HG02571 (cell line): ENCODE measurements around the gene B3GLCT.
"Not testable (repeated sequence)": the region's sequence is repeated elsewhere in the genome, so short reads cannot be mapped to it uniquely, and the experiment has no call there.

Experiments
- ATAC-seq: cut with Tn5 transposase; IDR thresholded peaks from one replicate; pipeline ENCODE4 v1.9.1; 2021; ENCODE audit warnings: mild to moderate bottlenecking, moderate library complexity; ENCODE audit not compliant: unreplicated experiment

Gene B3GLCT

DNA sequence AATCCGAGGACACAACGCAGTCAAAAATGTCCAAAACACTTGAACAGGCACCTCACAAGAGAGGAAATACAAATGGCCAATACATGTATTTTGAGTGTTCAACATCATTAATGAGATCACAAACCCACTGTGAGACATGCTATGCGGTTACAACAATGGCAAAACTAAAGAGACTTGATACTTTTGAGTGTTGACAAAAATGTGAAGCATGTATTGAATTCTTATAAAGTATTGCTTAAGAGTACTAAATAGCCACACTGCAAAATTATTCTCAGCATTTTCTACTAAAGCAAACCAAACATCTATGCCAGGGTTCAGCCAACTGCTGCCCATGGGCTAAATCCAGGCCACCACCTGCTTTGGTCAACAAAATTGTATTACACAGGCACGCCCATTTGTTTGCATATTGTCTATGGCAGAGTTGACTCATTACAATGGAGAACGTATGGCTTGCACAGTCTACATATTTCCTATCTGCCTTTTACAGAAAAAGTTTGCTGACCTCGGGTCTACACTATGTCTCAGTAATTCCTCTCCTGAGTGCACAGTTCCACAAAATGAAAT lies 135.3 kb downstream of the B3GLCT start:
- ATAC-seq: no peak

GRCh38 chr13:31339616-31340015 lies 139.8 kb downstream of the B3GLCT start:
- not testable (repeated sequence) for ATAC-seq

DNA sequence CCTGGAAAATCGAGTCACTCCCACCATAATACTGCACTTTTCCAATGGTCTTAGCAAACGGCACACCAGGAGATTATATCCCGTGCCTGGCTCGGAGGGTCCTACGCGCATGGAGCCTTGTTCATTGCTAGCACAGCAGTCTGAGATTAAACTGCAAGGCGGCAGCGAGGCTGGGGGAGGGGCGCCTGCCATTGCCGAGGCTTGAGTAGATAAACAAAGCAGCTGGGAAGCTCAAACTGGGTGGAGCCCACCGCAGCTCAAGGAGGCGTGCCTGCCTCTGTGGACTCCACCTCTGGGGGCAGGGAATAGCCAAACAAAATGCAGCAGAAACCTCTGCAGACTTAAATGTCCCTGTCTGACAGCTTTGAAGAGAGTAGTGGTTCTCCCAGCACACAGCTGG lies 141.1 kb downstream of the B3GLCT start:
- ATAC-seq: not testable (repeated sequence)

DNA sequence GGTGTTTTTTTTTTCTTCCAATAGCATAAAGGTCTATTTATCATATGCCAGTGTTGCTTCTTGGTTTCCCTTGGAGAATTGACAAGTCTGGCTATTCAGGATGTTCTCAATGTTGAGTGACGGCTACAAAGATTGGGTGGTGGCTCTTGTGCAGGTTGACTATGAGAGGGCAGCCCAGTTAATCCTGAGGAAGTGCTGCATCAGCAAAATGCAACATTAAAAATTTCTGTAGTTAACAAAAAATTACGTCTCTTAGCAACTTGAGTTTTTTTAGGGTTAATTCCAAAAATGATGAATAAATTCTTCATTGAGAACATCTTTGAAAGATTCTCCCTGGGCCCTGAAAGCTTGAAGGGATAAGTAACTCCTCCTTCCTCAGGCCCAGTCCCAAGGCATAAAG lies 147.1 kb downstream of the B3GLCT start:
- ATAC-seq: no peak

DNA sequence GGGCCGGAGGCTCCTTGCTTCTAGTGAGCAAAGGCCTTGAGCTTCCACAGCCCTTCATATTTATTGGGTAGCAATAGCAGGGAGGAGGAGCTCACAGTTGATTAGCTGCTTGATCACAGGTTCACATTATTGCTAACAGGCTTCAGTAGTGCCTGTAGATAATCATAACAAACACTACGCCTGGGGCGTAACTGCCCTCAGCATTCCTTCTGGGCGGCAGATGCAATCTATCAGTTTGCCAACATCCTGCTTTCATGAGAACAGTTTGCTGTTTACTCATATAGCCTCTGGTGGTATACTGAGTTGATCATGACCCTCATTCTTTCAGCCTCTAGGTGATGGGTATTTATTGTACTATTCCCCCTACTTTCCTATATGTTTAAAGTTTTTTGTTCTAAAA lies 149.4 kb downstream of the B3GLCT start:
- no peak for ATAC-seq

GRCh38 chr13:31350560-31350959 lies 150.8 kb downstream of the B3GLCT start:
- no peak for ATAC-seq

DNA sequence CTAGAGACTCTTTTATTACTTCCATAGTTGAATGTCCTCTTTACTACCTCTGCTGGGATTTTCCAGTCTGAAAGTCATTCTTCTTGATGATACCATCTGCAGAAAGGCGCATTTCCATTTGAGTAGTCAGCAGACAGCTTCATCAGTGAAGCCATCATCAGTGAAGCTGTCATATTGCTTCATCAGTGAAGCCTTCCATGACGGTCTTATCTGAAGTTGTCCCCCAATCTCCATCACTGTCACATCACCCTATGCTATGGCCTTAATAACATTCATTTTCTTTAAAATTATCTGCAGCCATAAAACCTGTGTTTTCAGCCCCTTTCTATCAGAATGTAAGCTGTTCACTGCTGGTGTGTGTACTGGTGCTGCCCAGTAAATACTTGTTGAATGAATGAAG lies 151.6 kb downstream of the B3GLCT start:
- ATAC-seq: no peak

DNA sequence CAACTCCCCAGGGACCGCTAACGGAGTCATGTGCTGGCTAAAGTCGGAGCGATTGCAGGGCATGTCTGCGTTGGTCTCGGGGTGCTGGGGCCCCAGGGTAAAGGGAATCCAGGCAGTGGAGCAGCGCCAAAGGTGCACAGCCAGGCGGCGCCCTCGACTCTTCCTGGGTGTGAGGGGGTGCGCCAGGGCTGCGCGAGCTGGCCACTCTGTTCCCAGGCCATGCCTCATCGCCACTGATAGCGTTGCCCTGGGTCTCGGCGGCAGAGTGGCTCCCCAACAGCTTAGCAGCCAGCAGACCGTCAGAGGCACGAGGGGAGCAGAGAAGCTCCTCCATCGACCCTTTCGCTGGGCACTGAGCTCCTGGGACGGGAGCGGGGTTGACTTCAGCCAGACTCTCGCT lies 152.7 kb downstream of the B3GLCT start:
- ATAC-seq: no peak

DNA sequence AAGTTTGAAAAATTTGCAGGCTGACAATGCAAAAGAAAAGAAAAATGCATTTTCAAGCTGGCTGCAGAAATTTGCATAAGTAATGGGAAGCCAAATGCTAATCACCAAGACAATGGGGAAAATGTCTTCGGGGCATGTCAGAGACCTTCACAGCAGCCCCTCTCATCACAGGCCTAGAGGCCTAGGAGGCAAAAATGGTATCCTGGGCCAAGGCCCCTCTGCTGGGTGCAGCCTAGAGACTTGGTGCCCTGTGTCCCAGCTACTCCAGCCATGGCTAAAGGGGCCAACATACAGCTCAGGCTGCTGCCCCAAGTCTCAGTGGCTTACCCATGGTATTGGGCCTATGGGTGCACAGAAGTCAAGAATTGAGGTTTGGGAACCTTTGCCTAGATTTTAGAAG lies 155.2 kb downstream of the B3GLCT start:
- no peak for ATAC-seq

DNA sequence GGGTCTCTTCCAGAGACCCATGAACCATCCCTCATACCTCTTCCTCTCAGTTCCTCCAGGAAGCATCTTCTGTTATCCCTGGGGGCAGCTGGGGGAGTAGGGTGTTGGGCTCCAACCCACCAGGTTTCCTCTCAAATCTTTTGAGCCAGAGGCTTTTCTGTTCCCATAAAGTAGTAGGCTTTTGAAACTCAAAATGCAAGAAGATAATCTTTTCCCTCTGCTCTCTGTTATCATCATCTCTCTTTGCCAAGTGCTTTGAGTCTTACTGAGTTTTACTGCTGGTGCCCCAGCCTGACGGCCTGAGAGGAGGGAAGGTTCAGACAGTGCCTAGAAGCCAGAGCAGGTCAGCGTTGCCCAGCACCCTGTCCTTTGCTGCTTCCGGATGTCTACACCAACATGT lies 157.2 kb downstream of the B3GLCT start:
- no peak for ATAC-seq

DNA sequence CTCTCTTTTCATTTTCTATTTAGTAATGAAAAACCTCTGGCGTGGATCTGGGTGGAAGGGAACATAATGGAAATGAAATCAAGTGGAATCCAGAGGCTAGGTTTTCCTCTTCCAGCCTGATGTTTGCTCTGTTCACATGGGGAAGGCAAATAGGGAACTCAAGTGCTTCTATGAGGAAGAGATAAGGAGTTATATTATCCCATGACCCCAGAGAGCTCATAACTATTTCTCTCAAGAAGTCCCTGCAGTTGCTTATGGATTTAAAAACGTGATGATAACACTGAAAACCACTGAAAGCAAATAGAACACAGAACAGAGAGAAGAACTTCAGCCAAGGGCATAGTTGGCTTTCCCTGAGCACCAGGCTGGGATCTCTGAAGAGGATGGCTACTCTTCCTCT lies 157.8 kb downstream of the B3GLCT start:
- no peak for ATAC-seq

DNA sequence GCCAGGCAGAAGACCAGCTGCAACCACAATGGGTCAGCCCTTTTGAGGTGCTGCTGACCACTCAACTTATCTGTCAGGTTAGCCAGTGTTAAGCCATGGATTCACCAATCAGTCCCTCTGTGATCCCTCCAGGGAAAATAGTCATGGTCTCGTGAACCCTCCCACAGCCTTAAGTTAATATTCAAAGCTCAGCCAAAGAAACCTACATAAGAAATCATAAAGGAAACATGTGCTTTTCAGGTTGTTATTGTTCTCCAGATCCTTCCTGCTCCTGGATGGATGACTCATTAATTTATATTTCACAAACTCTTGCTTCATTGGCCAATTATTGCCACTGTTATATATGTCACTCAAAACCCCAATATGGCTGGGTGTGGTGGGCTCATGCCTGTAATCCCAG lies 161.9 kb downstream of the B3GLCT start:
- no peak for ATAC-seq

DNA sequence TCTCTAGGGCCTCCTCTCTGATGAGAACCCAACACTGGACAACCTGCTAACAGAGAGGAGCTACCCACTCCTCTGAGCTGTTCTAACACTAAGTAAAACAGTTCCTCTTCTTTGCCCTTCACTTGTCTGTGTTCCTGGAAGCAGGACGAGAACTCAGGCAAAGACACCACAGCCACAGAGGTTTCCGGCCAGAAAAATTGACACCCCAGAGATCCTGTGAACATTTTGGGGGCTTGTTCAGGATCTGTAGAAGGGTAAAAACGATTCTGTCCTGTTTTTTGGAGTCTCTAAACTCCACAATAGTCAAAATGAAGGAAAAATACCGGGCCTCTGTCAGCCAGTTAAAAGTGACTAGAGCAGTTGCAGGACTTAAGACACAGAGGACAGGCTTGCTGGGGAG lies 165.9 kb downstream of the B3GLCT start:
- no peak for ATAC-seq

DNA sequence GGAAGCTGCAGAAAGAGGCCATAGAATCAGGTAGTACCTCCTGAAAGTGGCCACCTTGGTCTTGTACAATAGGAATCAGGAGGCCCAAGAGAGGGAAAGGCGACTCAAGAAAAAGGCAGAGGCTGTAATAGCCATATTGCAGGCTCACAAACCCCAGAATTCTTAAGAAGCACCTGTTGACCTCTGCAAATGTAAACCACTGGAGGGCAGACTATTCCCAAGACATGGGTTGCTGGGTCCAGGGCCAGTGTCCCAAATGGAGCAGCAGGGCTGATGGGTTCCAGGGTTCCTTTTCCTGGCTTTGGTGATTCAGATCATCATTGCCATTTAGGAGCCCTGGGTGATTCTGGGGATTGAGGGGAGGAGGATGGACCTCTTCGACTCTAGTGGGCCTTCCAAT lies 167.6 kb downstream of the B3GLCT start:
- ATAC-seq: no peak

DNA sequence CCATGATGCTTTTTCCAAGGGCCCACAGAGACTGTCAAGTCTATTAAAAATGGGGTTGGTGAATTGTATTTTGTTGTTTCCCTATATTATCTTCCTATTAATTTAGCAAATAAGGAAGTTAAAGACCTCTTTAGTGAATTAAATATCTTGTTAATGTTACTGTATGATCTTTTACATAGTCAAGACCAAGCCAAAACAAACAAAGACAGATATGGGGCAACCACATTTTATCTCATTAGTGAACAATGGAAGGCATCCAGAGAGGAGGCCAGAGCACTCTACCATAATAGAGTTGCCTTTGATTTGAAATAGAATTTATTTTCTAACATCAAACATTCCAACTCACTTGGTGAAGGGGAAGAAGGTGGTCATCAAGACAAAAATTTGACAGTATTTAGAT lies 169.4 kb downstream of the B3GLCT start:
- no peak for ATAC-seq

DNA sequence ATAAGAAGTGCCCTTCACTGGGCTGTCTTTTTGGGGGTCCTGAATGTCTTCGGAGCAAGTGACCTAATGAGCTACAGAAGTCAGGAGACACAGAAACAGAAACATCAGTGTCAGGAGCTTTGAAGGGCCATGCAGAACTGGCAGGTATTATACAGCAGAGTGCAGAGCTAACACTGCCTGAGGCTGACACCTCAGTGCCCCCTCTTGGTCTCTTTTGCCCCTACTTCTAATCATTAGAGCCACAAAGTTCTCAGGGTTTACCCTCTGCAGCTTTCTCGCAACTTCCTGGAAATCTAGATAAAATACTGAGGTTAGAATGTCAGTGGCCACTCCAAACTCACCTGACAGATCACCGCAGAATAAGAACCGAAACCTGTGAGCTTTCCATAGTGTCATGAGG lies 172.7 kb downstream of the B3GLCT start:
- ATAC-seq: no peak

DNA sequence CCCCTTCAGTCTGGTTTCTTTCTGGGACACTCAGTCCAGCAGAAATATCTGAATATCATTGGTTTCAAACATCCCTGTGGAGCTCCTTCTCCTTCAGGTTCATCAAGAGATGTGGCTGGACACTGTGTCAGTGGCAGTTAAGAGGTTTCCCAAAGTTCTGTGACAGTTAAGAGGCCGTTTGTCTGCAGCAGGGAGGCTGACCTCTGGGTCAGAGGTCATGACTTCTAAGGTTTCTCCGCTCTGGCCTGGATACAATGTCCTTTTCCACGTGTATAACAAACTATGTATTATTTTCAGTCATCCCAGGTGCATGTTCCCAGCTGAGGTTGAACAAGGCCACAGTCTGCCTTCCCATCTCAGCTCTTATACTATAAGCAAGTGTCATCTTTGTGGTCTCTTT lies 174.9 kb downstream of the B3GLCT start:
- ATAC-seq: no peak

GRCh38 chr13:31377946-31378345 lies 178.2 kb downstream of the B3GLCT start:
- no peak for ATAC-seq

- no peak for ATAC-seq
Observed at GRCh38 chr13:31380715-31381114, 180.9 kb downstream of the B3GLCT start.
